Measurements from ENCODE around the gene FNIP2.

The FNIP2 gene

DNA sequence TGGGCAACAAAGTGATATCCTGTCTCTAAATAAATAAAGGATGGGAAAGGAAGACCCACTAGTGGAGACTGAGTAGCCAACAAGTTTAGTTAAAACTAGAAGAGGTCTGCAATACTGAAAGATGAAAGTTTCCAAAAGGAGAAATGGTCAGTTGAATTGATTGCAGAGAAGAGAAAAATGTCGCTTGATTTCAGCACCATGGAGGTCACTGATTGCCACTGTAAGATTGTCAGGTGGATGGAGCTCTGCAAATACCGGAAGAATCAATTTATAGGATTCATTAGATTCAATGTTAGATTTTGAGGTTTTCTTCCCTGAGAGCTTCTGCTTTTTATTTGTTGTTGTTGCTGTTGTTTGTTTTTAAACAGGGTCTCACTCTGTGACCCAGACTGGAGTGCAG is 5.4 kb upstream of the FNIP2 start:
- Histone ChIP-seq H3K4me3 (ENCODE audit: low read depth, low read length) (no peak overlapping the region), H3K4me1 (ENCODE audit: control insufficient read depth, insufficient read depth, low read length) (peaks cover 7% of the 10 kb centered on the region; the same call in 1 of the 2 replicates), H3K36me3 (ENCODE audit: control insufficient read depth, insufficient read depth, low read length) (no peaks in the 10 kb centered on the region), H3K9ac (ENCODE audit: low read length) (no peak overlapping the region), H3K27me3 (ENCODE audit: control insufficient read depth, insufficient read depth, low read length) (peaks cover 15% of the 10 kb centered on the region), H3K9me3 (ENCODE audit: control insufficient read depth, insufficient read depth, low read depth, low read length) (peaks cover 5% of the 10 kb centered on the region; the same call in 1 of the 2 replicates), H3K27ac (ENCODE audit: low read depth, low read length) (no peak overlapping the region)

DNA sequence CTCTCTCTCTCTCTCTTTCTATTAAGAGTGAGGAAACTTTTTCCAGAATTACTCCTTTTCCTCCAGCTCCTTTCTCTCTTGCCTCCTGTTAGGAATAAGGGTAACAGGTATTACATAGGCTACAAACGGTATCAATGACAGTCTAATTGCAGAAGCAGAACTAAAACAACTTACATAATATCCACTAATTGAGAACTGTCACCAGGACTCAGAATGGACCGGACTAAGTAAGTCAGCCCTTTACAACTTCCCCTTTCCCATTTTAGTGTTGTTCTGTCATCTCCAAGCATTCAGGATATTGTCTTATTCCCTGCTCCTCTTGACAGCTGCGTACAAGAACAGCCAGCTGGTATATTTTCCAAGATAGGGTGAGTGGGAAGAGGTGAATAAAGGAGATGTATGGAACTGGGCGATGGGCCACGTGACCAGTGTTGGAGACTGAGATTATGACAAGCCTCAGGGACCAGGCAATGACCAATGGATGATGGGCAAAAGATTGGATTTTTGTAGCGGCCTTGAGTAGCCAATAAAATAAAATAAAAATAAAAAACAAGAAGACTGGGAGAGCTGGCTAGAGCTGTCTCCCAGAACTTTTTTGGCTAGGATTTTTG is 2.3 kb upstream of the FNIP2 start:
- Histone ChIP-seq H3K27me3 (ENCODE audit: control insufficient read depth, insufficient read depth, low read length) (peaks cover 25% of the 10 kb centered on the region), H3K27ac (ENCODE audit: low read depth, low read length) (no peak overlapping the region)

DNA sequence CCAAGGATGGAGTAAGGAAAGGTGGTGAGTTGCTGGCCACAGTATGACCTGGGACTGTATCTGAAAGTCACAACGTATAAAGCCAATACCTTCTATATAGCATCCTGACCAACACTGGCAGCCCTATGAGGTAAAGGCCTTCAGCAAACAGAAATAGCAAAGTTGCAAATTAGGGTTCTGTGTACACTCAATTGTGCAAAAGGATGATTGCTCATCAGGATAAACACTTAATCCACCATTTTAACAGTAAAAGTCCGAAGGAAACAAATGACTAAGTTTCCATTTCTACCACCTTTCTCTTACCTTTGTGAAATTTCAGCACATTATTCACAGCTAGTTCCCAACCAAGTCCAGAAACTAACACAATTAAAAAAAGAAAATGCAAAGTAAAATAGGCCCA is 1.4 kb upstream of the FNIP2 start:
- H3K27me3 ChIP-seq (ENCODE audit: control insufficient read depth, insufficient read depth, low read length): peaks cover 25% of the 10 kb centered on the region
- H3K27ac ChIP-seq (ENCODE audit: low read depth, low read length): no peak overlapping the region
- H3K4me1 ChIP-seq (ENCODE audit: control insufficient read depth, insufficient read depth, low read length): peaks cover 7% of the 10 kb centered on the region; the same call in 1 of the 2 replicates
- H3K9me3 ChIP-seq (ENCODE audit: control insufficient read depth, insufficient read depth, low read depth, low read length): no peaks in the 10 kb centered on the region
- H3K9ac ChIP-seq (ENCODE audit: low read length): no peak overlapping the region
- no peaks in the 10 kb centered on the region for H3K36me3 ChIP-seq (ENCODE audit: control insufficient read depth, insufficient read depth, low read length)
- H3K4me3 ChIP-seq (ENCODE audit: low read depth, low read length): no peak overlapping the region

More for the DNA sequence above, 2.3 kb upstream of the FNIP2 start:
- H3K9me3 ChIP-seq (ENCODE audit: control insufficient read depth, insufficient read depth, low read depth, low read length): no peaks in the 10 kb centered on the region
- peaks cover 7% of the 10 kb centered on the region; the same call in 1 of the 2 replicates for H3K4me1 ChIP-seq (ENCODE audit: control insufficient read depth, insufficient read depth, low read length)
- H3K36me3 ChIP-seq (ENCODE audit: control insufficient read depth, insufficient read depth, low read length): no peaks in the 10 kb centered on the region
- no peak overlapping the region for H3K4me3 ChIP-seq (ENCODE audit: low read depth, low read length)
- no peak overlapping the region for H3K9ac ChIP-seq (ENCODE audit: low read length)

DNA sequence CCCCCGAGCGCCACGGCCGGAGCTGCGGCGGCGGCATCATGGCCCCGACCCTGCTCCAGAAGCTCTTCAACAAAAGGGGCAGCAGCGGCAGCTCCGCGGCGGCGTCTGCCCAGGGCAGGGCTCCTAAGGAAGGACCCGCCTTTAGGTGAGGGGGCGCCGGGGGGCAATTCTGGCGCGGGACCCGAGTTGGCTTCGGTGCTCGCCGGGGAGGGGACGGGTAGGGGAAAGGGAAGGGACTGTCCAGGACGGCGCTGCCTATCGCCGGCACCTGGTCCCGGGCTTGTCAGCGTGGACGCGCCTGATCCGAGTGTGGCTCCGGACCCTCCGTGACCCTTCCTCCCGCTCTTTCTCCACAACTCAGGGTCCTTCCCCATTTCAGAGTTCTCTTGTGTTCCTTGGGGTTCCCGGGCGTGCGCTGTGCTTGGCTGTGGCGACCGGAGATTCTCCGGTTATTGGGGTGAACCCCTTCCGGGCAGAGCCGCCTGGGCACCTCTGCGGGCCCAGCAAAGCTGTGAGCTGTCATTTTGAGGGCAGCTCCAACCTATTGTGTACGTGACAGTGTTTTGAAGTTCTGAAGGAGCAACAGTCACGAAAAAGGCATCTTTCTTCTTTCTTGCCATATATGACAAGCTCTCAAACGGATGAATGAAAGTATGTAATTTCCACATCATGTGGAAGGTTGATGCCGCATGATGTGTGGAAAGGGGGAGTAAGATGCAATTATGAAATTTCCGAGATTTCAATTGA is 522 bp downstream of the FNIP2 start:
- Histone ChIP-seq H3K27me3 (ENCODE audit: control insufficient read depth, insufficient read depth, low read length) (peaks cover 25% of the 10 kb centered on the region), H3K9me3 (ENCODE audit: control insufficient read depth, insufficient read depth, low read depth, low read length) (no peaks in the 10 kb centered on the region), H3K9ac (ENCODE audit: low read length) (peak overlapping the region; percentile 77), H3K27ac (ENCODE audit: low read depth, low read length) (no peak overlapping the region), H3K4me1 (ENCODE audit: control insufficient read depth, insufficient read depth, low read length) (peaks cover 7% of the 10 kb centered on the region; the same call in 1 of the 2 replicates), H3K4me3 (ENCODE audit: low read depth, low read length) (peak overlapping the region; percentile 96), H3K36me3 (ENCODE audit: control insufficient read depth, insufficient read depth, low read length) (no peaks in the 10 kb centered on the region)

DNA sequence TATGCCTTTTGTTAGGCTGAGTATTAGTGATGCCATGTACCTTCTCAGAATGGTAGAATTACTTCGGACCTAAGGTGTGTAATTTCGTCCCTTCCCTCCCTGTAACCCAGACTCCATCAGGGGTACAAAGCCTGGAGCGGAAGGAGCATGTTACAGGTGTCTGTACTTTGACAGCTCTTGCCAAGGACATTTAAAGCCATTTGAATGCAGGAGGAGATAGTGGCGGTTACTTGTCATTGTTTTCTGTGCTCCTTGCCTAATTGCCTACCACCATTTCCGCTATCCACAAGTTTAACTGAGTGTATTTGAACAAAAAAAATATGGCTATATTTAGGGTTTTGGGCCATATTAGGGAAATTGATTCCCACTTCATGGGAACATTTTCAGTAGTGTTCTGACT is 1.8 kb downstream of the FNIP2 start:
- no peak overlapping the region for H3K4me3 ChIP-seq (ENCODE audit: low read depth, low read length)
- H3K27me3 ChIP-seq (ENCODE audit: control insufficient read depth, insufficient read depth, low read length): peaks cover 25% of the 10 kb centered on the region
- H3K9ac ChIP-seq (ENCODE audit: low read length): no peak overlapping the region
- peaks cover 11% of the 10 kb centered on the region; the same call in 1 of the 2 replicates for H3K4me1 ChIP-seq (ENCODE audit: control insufficient read depth, insufficient read depth, low read length)
- H3K9me3 ChIP-seq (ENCODE audit: control insufficient read depth, insufficient read depth, low read depth, low read length): no peaks in the 10 kb centered on the region
- H3K36me3 ChIP-seq (ENCODE audit: control insufficient read depth, insufficient read depth, low read length): no peaks in the 10 kb centered on the region
- H3K27ac ChIP-seq (ENCODE audit: low read depth, low read length): no peak overlapping the region

DNA sequence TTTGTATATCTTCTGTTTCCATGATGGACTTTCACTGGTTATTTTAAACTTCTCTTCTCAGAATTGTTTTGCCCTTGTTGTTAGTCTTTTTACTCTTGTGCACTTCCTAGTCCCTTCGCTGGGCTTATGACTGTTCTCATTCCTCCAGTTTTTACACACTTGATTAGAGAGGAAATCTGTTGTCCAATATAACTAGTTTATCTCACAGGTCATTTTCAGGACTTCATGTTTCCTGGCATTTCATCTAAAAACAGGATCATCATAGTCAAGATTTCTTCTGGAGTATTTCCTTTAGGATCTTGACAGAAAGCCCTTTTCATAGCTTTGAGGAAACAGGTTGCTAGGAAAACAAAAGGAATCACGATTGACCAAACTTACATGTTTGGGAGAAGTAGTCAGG is 3.0 kb downstream of the FNIP2 start:
- Histone ChIP-seq H3K9me3 (ENCODE audit: control insufficient read depth, insufficient read depth, low read depth, low read length) (no peaks in the 10 kb centered on the region), H3K9ac (ENCODE audit: low read length) (no peak overlapping the region), H3K36me3 (ENCODE audit: control insufficient read depth, insufficient read depth, low read length) (no peaks in the 10 kb centered on the region), H3K27ac (ENCODE audit: low read depth, low read length) (no peak overlapping the region), H3K4me3 (ENCODE audit: low read depth, low read length) (no peak overlapping the region), H3K27me3 (ENCODE audit: control insufficient read depth, insufficient read depth, low read length) (peaks cover 21% of the 10 kb centered on the region), H3K4me1 (ENCODE audit: control insufficient read depth, insufficient read depth, low read length) (peaks cover 11% of the 10 kb centered on the region; the same call in 1 of the 2 replicates)

DNA sequence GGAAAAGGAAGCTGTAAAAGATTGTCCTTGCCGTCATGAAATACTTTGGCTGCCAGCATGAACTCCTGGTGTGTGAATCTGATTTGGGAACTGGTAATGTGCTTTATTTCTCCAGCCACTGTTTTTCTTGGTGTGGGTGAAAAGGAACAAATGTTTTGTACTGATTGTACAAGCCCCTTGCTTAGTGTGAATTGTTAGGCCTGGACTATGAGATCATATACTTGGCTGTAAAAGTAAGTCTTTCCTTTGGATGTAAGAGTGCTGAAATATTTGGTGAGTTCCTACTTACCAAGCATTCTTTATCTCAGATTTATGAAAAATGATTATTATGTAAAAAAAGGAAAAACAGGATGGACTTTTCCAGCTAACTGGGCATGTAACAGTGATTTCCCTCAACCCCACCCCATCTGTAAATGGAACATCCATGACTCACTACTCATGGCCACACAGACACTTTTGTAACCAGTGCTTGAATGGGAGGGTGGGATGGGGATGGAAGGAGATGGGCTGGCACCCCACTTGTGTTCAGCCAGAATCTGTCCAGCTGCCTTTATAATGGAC is 6.3 kb downstream of the FNIP2 start:
- Histone ChIP-seq H3K36me3 (ENCODE audit: control insufficient read depth, insufficient read depth, low read length) (no peaks in the 10 kb centered on the region), H3K4me1 (ENCODE audit: control insufficient read depth, insufficient read depth, low read length) (peaks cover 16% of the 10 kb centered on the region), H3K27me3 (ENCODE audit: control insufficient read depth, insufficient read depth, low read length) (no peaks in the 10 kb centered on the region), H3K4me3 (ENCODE audit: low read depth, low read length) (no peak overlapping the region), H3K27ac (ENCODE audit: low read depth, low read length) (no peak overlapping the region), H3K9ac (ENCODE audit: low read length) (no peak overlapping the region), H3K9me3 (ENCODE audit: control insufficient read depth, insufficient read depth, low read depth, low read length) (no peaks in the 10 kb centered on the region)

DNA sequence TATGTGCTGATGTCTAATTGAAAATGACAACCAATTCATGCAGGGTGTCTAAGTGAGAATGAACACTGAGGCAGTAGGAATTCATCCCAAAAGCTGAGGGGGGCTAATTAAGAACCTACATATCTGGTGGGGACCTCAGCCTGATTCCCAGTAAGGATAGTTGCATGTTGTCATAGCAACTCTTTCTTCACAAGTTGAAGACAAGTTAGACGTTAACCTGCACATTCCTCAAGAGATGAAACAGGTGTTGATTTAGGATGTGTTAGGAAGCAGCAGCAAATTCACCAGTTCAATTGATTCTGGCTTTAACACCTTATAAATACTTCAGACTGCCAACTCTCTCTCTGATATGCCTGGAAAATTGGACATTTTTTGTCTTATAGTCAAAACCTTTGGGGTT is 7.3 kb downstream of the FNIP2 start:
- no peaks in the 10 kb centered on the region for H3K36me3 ChIP-seq (ENCODE audit: control insufficient read depth, insufficient read depth, low read length)
- no peak overlapping the region for H3K4me3 ChIP-seq (ENCODE audit: low read depth, low read length)
- no peaks in the 10 kb centered on the region for H3K27me3 ChIP-seq (ENCODE audit: control insufficient read depth, insufficient read depth, low read length)
- no peak overlapping the region for H3K27ac ChIP-seq (ENCODE audit: low read depth, low read length)
- H3K9ac ChIP-seq (ENCODE audit: low read length): no peak overlapping the region
- peaks cover 16% of the 10 kb centered on the region for H3K4me1 ChIP-seq (ENCODE audit: control insufficient read depth, insufficient read depth, low read length)
- no peaks in the 10 kb centered on the region for H3K9me3 ChIP-seq (ENCODE audit: control insufficient read depth, insufficient read depth, low read depth, low read length)

DNA sequence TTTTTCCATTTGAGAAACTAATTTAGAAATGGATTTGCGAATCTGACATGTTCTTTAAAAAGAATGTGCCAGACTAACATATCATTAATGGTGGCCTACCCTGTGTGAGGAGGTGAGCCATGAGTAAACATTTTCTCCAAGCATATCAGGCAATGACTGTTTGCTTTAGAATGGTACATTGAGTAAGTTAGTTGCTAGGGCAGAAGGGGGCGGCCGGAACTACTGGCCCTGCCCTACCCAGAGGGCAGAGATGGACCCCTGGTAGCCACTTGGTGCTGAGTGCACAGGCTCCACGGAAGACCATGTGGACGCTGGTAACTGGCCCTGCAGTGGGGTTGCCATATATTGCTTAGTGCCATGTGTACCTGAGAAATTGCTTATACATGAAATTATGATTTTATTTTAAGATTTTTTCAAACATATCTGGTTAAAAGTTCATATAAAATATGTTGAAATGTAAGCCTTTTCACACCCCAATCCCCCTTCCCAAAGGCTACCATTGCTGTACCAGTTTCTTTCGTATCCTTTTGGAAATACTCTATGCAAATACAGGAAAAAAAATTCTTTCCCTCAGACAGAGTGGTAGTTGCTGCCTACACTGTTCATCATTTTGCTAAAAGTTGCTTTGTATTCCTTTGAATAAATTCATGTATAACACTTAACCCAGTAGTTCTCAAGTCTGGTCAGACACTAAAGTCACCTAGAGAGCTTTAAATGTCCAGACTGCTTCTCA is 8.8 kb downstream of the FNIP2 start:
- Histone ChIP-seq H3K27me3 (ENCODE audit: control insufficient read depth, insufficient read depth, low read length) (no peaks in the 10 kb centered on the region), H3K9me3 (ENCODE audit: control insufficient read depth, insufficient read depth, low read depth, low read length) (no peaks in the 10 kb centered on the region), H3K36me3 (ENCODE audit: control insufficient read depth, insufficient read depth, low read length) (no peaks in the 10 kb centered on the region), H3K9ac (ENCODE audit: low read length) (no peak overlapping the region), H3K4me1 (ENCODE audit: control insufficient read depth, insufficient read depth, low read length) (peaks cover 18% of the 10 kb centered on the region), H3K4me3 (ENCODE audit: low read depth, low read length) (no peak overlapping the region), H3K27ac (ENCODE audit: low read depth, low read length) (no peak overlapping the region)

DNA sequence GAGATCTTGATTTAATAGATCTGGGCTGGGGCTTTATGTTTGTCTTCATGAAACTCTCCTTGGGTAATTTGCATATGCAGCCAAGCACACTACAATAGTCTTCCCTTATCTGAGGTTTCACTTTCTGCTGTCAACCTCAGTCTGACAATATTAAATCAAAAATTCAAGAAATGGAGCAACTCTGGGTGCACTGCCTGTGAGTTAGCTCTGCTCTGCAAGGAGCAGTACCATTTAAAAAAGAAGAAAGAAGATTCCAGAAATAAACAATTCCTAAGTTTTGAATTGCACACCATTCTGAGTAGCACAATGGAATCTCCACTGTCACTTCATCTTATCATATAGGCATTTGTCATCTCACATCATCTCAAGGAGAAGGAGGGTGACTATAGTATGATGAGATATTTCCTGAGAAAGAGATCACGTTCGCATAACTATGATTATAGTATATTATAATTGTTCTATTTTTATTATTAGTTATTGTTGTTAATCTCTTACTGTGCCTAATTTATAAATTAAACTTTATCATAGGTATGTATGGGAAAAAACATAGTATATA is 9.4 kb downstream of the FNIP2 start:
- Histone ChIP-seq H3K4me1 (ENCODE audit: control insufficient read depth, insufficient read depth, low read length) (peaks cover 23% of the 10 kb centered on the region), H3K9ac (ENCODE audit: low read length) (no peak overlapping the region), H3K27me3 (ENCODE audit: control insufficient read depth, insufficient read depth, low read length) (no peaks in the 10 kb centered on the region), H3K27ac (ENCODE audit: low read depth, low read length) (no peak overlapping the region), H3K9me3 (ENCODE audit: control insufficient read depth, insufficient read depth, low read depth, low read length) (no peaks in the 10 kb centered on the region), H3K36me3 (ENCODE audit: control insufficient read depth, insufficient read depth, low read length) (no peaks in the 10 kb centered on the region), H3K4me3 (ENCODE audit: low read depth, low read length) (no peak overlapping the region)

Data from HUES6 (cell line).